Uterus (tissue), 2 donors: ENCODE measurements around the gene CTIF.

Experiments
- CTCF ChIP-seq, 4 experiments: fragments of 200-600 bp in 2 of 4; fragments of 450-650 bp in 2 of 4; sonication (generic) in 2 of 4; IDR thresholded peaks; one replicate each; pipeline ENCODE4 v1.5.1; 2016 to 2019; ENCODE audit warnings: antibody characterized with exemption in 4 of 4, mild to moderate bottlenecking in 2 of 4, moderate library complexity in 1 of 4
- POLR2A ChIP-seq, 2 donors: fragments of 450-650 bp; IDR thresholded peaks; one replicate each; pipeline ENCODE4 v1.6.1; 2016; ENCODE audit warnings: antibody characterized with exemption in 2 of 2, mild to moderate bottlenecking in 1 of 2, moderate library complexity in 1 of 2

GRCh38 chr18:48531082-48531403, 7.8 kb upstream of the CTIF start:
- TF ChIP-seq CTCF (IDR thresholded peaks at IDR 0.05) (no peak), POLR2A (IDR thresholded peaks at IDR 0.05) (no peak)
